ENCODE results near the gene GRK3. TPM values are rescaled to one million over a fixed set of nuclear protein-coding genes. Genes with fewer than 3 reads are reported as not detected.

The GRK3 gene
- total and polyA plus RNA-seq, 2 of the 4 experiments (the other 2 are of a cell fraction) = 0.58 to 1.6 TPM

GRCh38 chr22:25750569-25751173 is 186.2 kb downstream of the GRK3 start:
- Histone ChIP-seq H3K4me1 (ENCODE audit: control insufficient read depth, insufficient read depth, low read length) (peaks cover 4% of the 10 kb centered on the region), H2AK9ac (replicated peaks; ENCODE audit: low read depth, low read length, poor library complexity) (peak overlapping the region; percentile 25), H3K4me3 (ENCODE audit: insufficient read depth, low read depth, low read length) (no peak overlapping the region), H3K9me3 (ENCODE audit: control insufficient read depth, insufficient read depth, low read length) (no peaks in the 10 kb centered on the region), H3K14ac (replicated peaks; ENCODE audit: low read depth, low read length) (no peak overlapping the region), H2AK5ac (ENCODE audit: low read depth, low read length) (no peak overlapping the region), H3K9me1 (ENCODE audit: insufficient read depth, low read length) (no peaks in the 10 kb centered on the region; the same call in 1 of the 2 replicates), H3K56ac (ENCODE audit: extremely low read depth, insufficient read depth, low read length) (no peak overlapping the region), H4K20me1 (ENCODE audit: insufficient read depth, low read length) (no peaks in the 10 kb centered on the region), H2AFZ (replicated peaks; ENCODE audit: low read length, poor library complexity) (no peak overlapping the region), H2BK120ac (ENCODE audit: low read depth, low read length) (no peak overlapping the region), H3K36me3 (ENCODE audit: control insufficient read depth, insufficient read depth, low read length) (no peaks in the 10 kb centered on the region), H4K5ac (ENCODE audit: low read depth, low read length) (no peak overlapping the region), H3K23ac (ENCODE audit: low read depth, low read length) (no peak overlapping the region), H3K9ac (ENCODE audit: low read depth, low read length) (no peak overlapping the region), H3K27me3 (ENCODE audit: control insufficient read depth, insufficient read depth, low read length) (no peaks in the 10 kb centered on the region), H3K4me2 (ENCODE audit: low read depth, low read length) (no peak overlapping the region), H2BK15ac (ENCODE audit: low read depth, low read length) (no peak overlapping the region; the same call in 2 of the 3 replicates), H3K79me1 (ENCODE audit: low read depth in 1 of 2, low read length in 2 of 2) (no peaks in the 10 kb centered on the region), H2BK5ac (ENCODE audit: low read depth, low read length, poor library complexity, severe bottlenecking) (no peak overlapping the region), H4K8ac (ENCODE audit: low read depth in 2 of 2, low read length in 2 of 2) (no peak overlapping the region), H2BK20ac (ENCODE audit: low read depth, low read length) (no peak overlapping the region), H3K18ac (ENCODE audit: low read depth, low read length) (no peak overlapping the region), H3K4ac (ENCODE audit: low read depth, low read length) (no peak overlapping the region), H4K91ac (ENCODE audit: insufficient read depth, low read depth, low read length) (no peak overlapping the region), H3K27ac (ENCODE audit: insufficient read depth, low read length) (no peak overlapping the region)
- DNase-seq (no peak), ATAC-seq (ENCODE audit: low read depth) (no peak)
- dilution Hi-C loops (cut with HindIII; ENCODE audit: low sequenced_read_pairs, unreplicated experiment) (no loop called here), in situ Hi-C loops (cut with MboI; ENCODE audit: low sequenced_read_pairs) (no loop called here), intact Hi-C loops (cut with micrococcal nuclease) (no loop called here)
- TF ChIP-seq MXI1 (IDR thresholded peaks at IDR 0.05; ENCODE audit: borderline replicate concordance, low read depth, low read length) (no peak), MAZ (IDR thresholded peaks at IDR 0.05; ENCODE audit: borderline replicate concordance, low read depth, low read length) (no peak), MAFK (IDR thresholded peaks at IDR 0.05; ENCODE audit: low read depth, low read length) (no peak), USF2 (IDR thresholded peaks at IDR 0.05; ENCODE audit: low read depth, low read length) (no peak), RCOR1 (IDR thresholded peaks at IDR 0.05; ENCODE audit: insufficient replicate concordance, low read length) (no peak), RFX5 (IDR thresholded peaks at IDR 0.05; ENCODE audit: low read depth, low read length) (no peak), RAD21 (IDR thresholded peaks at IDR 0.05; ENCODE audit: low read length) (no peak)
- ChIA-PET POLR2A (ENCODE audit: unreplicated experiment) (no interaction called here), CTCF (no interaction called here)
- BruUV-seq (replicated peaks) = no TSS peak
- WGBS, 2 experiments (ENCODE audit: extremely low coverage in 2 of 2, insufficient read length in 1 of 2) = no CpG with 5 or more reads among the region's 6 CpGs

Measured in IMR-90 (cell line).